DOHH2 (cell line): Measurements from ENCODE around the gene SF3B1.
"Not testable (repeated sequence)": the region's sequence is repeated elsewhere in the genome, so short reads cannot be mapped to it uniquely, and the experiment has no call there.

ENCODE experiments used
- CTCF ChIP-seq: fragments of 200-600 bp; sonication (generic); IDR thresholded peaks from one replicate; pipeline ENCODE4 v1.5.1; 2014; ENCODE audit warnings: antibody characterized with exemption, mild to moderate bottlenecking, low read depth, low read length; ENCODE audit not compliant: poor library complexity, severe bottlenecking
- EZH2phosphoT487 ChIP-seq: fragments of 200-600 bp; sonication (generic); IDR thresholded peaks from 2 replicates; pipeline ENCODE4 v1.6.1; 2017; ENCODE audit warnings: borderline replicate concordance, mild to moderate bottlenecking, antibody characterized with exemption, low read length, moderate library complexity, mixed read lengths

DNA sequence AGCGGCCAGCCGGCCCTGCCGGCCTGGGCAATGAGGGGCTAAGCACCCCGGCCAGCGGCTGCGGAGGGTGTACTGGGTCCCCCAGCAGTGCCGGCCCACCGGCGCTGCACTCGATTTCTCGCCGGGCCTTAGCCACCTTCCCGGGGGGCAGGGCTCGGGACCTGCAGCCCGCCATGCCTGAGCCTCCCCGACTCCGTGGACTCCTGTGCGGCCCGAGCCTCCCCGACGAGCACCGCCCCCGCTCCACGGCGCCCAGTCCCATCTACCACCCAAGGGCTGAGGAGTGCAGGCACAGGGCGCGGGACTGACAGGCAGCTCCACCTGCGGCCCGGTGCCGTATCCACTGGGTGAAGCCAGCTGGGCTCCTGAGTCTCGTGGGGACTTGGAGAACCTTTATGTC, 64.2 kb downstream of the SF3B1 start:
- not testable (repeated sequence) for TF ChIP-seq CTCF, EZH2phosphoT487
